Chondrocyte (in vitro differentiated cells): ENCODE data around the gene TRERF1. TPM values are rescaled to one million over a fixed set of nuclear protein-coding genes. Genes with fewer than 3 reads are reported as not detected.
A peak's percentile ranks its signal among the peaks of the same experiment; 100 is the strongest.

Experiments used
- DNase-seq: peaks from one replicate; pipeline ENCODE4 v3.0.0; 2021; ENCODE audit warnings: mixed read lengths, low spot score
- H3K27ac Mint-ChIP-seq: one replicate; pipeline ENCODE4 v1.8.0; 2021; ENCODE audit warnings: mild to moderate bottlenecking, moderate library complexity, mixed read lengths; ENCODE audit not compliant: unreplicated experiment
- H3K27me3 Mint-ChIP-seq: 2 replicates; pipeline ENCODE4 v1.8.0; 2021; ENCODE audit warnings: low read depth, mixed read lengths
- H3K36me3 Mint-ChIP-seq: 2 replicates; pipeline ENCODE4 v1.8.0; 2021; ENCODE audit warnings: low read depth, mixed read lengths
- H3K4me1 Mint-ChIP-seq: 2 replicates; pipeline ENCODE4 v1.8.0; 2021; ENCODE audit warnings: low read depth, mild to moderate bottlenecking, mixed read lengths
- H3K4me3 Mint-ChIP-seq: one replicate; pipeline ENCODE4 v1.8.0; 2021; ENCODE audit warnings: mild to moderate bottlenecking, moderate library complexity, mixed read lengths; ENCODE audit not compliant: unreplicated experiment
- H3K9me3 Mint-ChIP-seq: 2 replicates; pipeline ENCODE4 v1.8.0; 2021; ENCODE audit warnings: low read depth, mixed read lengths
- total RNA-seq: library from RNA; stranded (reverse); gene quantifications from 3 replicates; pipeline ENCODE4 v1.2.1, GENCODE V29; 2021
- TF ChIP-seq, protein P1 (sequence below): fragments of 200-600 bp; sonication (generic); IDR thresholded peaks from 2 replicates; pipeline ENCODE4 v1.5.0; 2021; ENCODE audit warnings: antibody characterized with exemption, mild to moderate bottlenecking, moderate library complexity

TRERF1 gene
- total RNA-seq, 1 donor from 2014 or later, result 1.8 TPM

DNA sequence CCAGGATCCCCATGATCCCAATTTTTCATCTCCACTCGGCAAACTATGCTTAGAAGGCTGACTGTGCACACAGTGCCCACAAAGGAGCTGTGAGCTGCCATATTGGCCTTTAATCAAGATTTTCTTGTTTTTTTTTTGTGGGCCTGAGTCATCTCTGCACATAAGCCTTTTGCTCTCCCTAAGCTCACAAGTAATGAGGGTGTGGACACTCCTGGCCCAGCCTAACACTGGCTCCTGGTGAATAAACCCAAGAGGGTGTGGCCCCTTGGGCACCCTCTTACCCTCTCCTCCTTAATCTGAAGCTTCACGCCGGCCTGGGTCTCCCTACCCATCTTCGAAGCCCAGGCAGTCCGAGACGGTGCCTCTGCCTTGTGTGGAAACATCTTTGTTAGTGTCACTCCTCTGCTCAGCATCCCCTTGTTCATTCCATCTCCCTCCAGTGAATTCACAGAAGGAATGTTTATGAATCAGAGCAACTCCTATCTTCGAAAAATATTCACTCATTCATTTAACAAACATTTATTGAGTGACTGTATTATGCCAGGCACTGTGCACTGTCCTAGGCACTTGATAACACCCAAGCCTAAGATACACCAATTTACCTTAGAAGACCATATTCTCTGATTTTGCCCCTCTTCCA lies 211.9 kb downstream of the TRERF1 start:
- Mint-ChIP-seq H3K36me3 (peaks cover 5% of the 10 kb centered on the region), H3K27ac (no peak overlapping the region), H3K4me1 (peaks cover 3% of the 10 kb centered on the region), H3K27me3 (no peaks in the 10 kb centered on the region), H3K9me3 (no peaks in the 10 kb centered on the region), H3K4me3 (no peak overlapping the region)
- peak; percentile 56 for DNase-seq
- TF ChIP-seq, protein P1, sequence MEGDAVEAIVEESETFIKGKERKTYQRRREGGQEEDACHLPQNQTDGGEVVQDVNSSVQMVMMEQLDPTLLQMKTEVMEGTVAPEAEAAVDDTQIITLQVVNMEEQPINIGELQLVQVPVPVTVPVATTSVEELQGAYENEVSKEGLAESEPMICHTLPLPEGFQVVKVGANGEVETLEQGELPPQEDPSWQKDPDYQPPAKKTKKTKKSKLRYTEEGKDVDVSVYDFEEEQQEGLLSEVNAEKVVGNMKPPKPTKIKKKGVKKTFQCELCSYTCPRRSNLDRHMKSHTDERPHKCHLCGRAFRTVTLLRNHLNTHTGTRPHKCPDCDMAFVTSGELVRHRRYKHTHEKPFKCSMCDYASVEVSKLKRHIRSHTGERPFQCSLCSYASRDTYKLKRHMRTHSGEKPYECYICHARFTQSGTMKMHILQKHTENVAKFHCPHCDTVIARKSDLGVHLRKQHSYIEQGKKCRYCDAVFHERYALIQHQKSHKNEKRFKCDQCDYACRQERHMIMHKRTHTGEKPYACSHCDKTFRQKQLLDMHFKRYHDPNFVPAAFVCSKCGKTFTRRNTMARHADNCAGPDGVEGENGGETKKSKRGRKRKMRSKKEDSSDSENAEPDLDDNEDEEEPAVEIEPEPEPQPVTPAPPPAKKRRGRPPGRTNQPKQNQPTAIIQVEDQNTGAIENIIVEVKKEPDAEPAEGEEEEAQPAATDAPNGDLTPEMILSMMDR, result no peak

DNA sequence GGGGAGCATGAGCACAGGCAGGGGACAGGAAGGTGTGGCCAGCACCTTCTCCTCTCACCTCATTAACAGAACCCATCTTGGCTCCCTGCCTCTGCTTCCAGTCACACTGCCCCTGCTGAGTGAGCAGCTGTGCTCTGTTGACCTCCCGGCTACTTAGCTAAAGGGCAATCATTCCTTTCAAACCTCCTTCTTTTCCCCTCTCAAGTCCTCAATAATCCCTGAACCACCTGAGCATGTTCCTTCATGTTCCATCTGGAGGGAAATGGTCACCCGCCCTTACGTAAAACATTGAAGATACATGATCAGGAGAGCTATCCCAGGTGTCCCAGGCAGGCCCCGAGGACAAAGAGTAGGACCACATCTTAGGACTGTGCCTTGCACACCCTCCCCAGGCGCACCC lies 212.4 kb downstream of the TRERF1 start:
- no peak overlapping the region for H3K4me3 Mint-ChIP-seq
- no peaks in the 10 kb centered on the region for H3K9me3 Mint-ChIP-seq
- H3K27ac Mint-ChIP-seq, result no peak overlapping the region
- TF ChIP-seq, protein P1, result no peak
- H3K4me1 Mint-ChIP-seq, result peaks cover 3% of the 10 kb centered on the region
- H3K36me3 Mint-ChIP-seq, result peaks cover 5% of the 10 kb centered on the region
- no peaks in the 10 kb centered on the region for H3K27me3 Mint-ChIP-seq
- peak; percentile 47 for DNase-seq

DNA sequence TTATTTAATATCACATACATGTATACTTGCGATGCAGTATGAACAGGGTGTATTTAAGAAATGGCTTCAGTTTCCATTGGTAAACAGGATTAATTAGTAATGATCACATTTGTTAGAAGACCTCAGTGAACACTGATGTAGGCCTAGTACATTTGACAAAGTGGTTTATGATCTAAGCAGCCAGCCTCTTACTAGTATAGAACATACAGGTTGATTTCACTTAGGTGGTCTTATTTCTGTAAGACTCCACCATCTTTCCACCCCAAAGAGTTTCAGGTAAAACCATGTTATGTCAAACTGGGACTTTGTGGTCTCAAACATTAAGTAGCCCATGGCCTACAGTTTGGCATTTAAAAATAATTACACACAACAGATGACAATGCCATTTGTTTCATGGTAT lies 213.9 kb downstream of the TRERF1 start:
- no peaks in the 10 kb centered on the region for H3K27me3 Mint-ChIP-seq
- no peak for DNase-seq
- TF ChIP-seq, protein P1, result no peak
- peaks cover 5% of the 10 kb centered on the region for H3K36me3 Mint-ChIP-seq
- H3K27ac Mint-ChIP-seq, result no peak overlapping the region
- H3K9me3 Mint-ChIP-seq, result no peaks in the 10 kb centered on the region
- no peak overlapping the region for H3K4me3 Mint-ChIP-seq
- peaks cover 3% of the 10 kb centered on the region for H3K4me1 Mint-ChIP-seq

DNA sequence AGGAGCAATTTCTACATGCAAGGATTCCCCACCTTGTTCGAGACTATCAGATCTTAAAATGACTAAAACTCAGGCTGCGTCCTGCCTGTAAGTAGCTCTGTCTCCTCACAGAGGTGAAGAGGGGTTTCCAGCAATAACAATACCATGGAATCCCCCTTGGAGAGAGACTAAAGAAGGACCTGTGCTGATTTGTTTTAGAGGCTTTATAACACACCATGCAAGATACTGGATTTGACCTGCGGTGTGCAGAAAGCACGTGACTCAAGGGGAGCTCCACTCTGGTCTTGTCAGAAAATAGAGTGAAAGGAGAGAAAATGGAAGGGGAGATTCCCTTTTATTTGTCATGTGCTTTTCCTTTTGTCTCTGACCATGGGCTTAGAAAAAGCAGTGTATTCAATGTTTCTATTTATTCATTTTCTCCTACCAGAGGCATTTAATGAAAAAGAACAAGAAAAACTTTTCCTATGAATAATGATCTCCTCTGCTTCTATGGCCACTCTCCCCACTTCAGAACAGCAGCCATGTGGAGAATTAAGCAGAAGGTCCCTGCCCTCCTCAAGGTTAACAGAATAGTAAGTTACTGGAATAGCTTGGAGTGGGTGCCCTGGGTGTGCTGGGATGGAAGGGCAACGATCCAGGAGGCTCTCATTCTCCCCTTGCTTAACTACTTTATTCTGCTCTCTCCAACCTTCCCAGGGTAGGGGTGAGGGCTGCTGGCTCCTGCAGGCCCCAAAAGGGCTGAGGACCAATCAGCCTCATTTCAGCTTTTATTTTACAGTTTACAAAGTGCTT lies 214.8 kb downstream of the TRERF1 start:
- DNase-seq, result peak; percentile 37
- Mint-ChIP-seq H3K9me3 (no peaks in the 10 kb centered on the region), H3K27ac (no peak overlapping the region), H3K27me3 (no peaks in the 10 kb centered on the region), H3K36me3 (peaks cover 3% of the 10 kb centered on the region), H3K4me1 (peaks cover 3% of the 10 kb centered on the region), H3K4me3 (no peak overlapping the region)
- TF ChIP-seq, protein P1, result no peak

DNA sequence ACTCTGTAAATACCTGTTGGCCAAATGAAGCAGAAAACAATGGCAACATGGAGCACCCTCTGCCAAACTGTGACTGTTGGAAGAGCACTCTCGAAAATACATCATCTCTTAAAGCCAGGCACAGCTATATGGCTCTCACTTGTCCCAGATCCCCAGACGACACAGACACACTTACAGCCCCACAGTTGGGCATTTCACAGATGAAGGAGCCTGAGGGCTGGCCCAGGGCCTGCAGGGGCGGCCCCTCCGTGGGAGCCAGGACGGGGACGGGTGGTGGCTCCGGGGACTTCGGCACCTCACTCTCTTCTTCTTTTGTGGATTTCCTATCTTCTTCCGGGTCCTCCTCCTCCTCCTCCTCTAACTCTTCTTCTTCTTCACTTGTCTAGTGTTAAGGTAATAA lies 215.7 kb downstream of the TRERF1 start:
- Mint-ChIP-seq H3K36me3 (peaks cover 3% of the 10 kb centered on the region), H3K9me3 (no peaks in the 10 kb centered on the region), H3K27ac (no peak overlapping the region), H3K4me3 (no peak overlapping the region), H3K4me1 (peaks cover 3% of the 10 kb centered on the region), H3K27me3 (no peaks in the 10 kb centered on the region)
- TF ChIP-seq, protein P1, result no peak
- peak; percentile 30 for DNase-seq
